ENCODE results near the gene NMNAT2. TPM values are rescaled to one million over a fixed set of nuclear protein-coding genes. Genes with fewer than 3 reads are reported as not detected.

The NMNAT2 gene
- total RNA-seq, 6 donors from 2014 or later: 0.13 to 0.72 (median 0.17) TPM; not detected in 2

- WGBS, 2 donors: 71 to 77% methylated on average over 4 of the region's 4 CpGs
- H3K9me3 ChIP-seq: no peaks in the 10 kb centered on the region
- TF ChIP-seq, protein P1, sequence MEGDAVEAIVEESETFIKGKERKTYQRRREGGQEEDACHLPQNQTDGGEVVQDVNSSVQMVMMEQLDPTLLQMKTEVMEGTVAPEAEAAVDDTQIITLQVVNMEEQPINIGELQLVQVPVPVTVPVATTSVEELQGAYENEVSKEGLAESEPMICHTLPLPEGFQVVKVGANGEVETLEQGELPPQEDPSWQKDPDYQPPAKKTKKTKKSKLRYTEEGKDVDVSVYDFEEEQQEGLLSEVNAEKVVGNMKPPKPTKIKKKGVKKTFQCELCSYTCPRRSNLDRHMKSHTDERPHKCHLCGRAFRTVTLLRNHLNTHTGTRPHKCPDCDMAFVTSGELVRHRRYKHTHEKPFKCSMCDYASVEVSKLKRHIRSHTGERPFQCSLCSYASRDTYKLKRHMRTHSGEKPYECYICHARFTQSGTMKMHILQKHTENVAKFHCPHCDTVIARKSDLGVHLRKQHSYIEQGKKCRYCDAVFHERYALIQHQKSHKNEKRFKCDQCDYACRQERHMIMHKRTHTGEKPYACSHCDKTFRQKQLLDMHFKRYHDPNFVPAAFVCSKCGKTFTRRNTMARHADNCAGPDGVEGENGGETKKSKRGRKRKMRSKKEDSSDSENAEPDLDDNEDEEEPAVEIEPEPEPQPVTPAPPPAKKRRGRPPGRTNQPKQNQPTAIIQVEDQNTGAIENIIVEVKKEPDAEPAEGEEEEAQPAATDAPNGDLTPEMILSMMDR (IDR thresholded peaks at IDR 0.05): no peak
- no peak for TF ChIP-seq POLR2AphosphoS5 (IDR thresholded peaks at IDR 0.05)
- no peak for TF ChIP-seq EP300 (IDR thresholded peaks at IDR 0.05)
- TF ChIP-seq POLR2A (IDR thresholded peaks at IDR 0.05): no peak
- no peaks in the 10 kb centered on the region for H3K36me3 ChIP-seq
- no peak overlapping the region for H3K4me3 ChIP-seq
- ATAC-seq (ENCODE audit: low FRiP score in 2 of 2): no peak
- peaks cover 0 to 7% (median 0%) of the 10 kb centered on the region in 4 donors for H3K4me1 ChIP-seq
- H3K27ac ChIP-seq: no peak overlapping the region
- H3K27me3 ChIP-seq: no peaks in the 10 kb centered on the region
- DNase-seq: no peak
These were observed 87.8 kb downstream of the NMNAT2 start for GRCh38 chr1:183330335-183330734.

DNA sequence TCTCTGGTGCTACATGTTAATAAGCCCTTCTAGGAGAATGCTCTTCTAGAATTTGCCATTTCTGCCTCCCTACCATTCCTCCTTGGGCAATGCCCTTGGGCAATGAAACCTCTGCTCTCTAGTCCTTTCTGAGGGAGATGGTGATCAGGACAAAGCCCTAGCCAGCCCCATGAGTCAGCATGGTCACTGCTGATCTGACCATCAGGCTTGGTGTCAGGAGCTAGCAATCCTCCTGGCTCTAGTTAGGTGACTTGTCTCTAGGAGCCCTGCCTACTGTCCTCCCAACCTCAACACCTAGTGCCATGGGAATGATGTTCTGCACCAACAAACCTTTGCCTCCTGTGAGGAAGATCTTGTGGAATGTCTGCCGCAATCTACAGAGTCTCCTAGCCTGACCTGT is 89.8 kb downstream of the NMNAT2 start:
- TF ChIP-seq, protein P1 (IDR thresholded peaks at IDR 0.05): no peak
- no peak for TF ChIP-seq EP300 (IDR thresholded peaks at IDR 0.05)
- TF ChIP-seq POLR2A (IDR thresholded peaks at IDR 0.05): no peak
- no peak for TF ChIP-seq POLR2AphosphoS5 (IDR thresholded peaks at IDR 0.05)
- H3K4me1 ChIP-seq: peaks cover 0 to 7% (median 0%) of the 10 kb centered on the region in 4 donors
- no peak overlapping the region for H3K4me3 ChIP-seq
- H3K27me3 ChIP-seq: no peaks in the 10 kb centered on the region
- ATAC-seq (ENCODE audit: low FRiP score in 2 of 2) (no peak), DNase-seq (no peak)
- no peak overlapping the region for H3K27ac ChIP-seq
- 100% methylated on average over 1 of the region's 1 CpG for WGBS, 2 donors
- no peaks in the 10 kb centered on the region for H3K36me3 ChIP-seq
- no peaks in the 10 kb centered on the region for H3K9me3 ChIP-seq

GRCh38 chr1:183327434-183328290 is 90.5 kb downstream of the NMNAT2 start:
- Histone ChIP-seq H3K4me3 (no peak overlapping the region), H3K9me3 (no peaks in the 10 kb centered on the region), H3K36me3 (no peaks in the 10 kb centered on the region), H3K27ac (no peak overlapping the region), H3K4me1 (peaks cover 0 to 7% (median 0%) of the 10 kb centered on the region in 4 donors), H3K27me3 (no peaks in the 10 kb centered on the region)
- ATAC-seq (ENCODE audit: low FRiP score in 2 of 2): no peak
- TF ChIP-seq POLR2AphosphoS5 (IDR thresholded peaks at IDR 0.05) (no peak), POLR2A (IDR thresholded peaks at IDR 0.05) (no peak), EP300 (IDR thresholded peaks at IDR 0.05) (no peak)
- TF ChIP-seq, protein P1 (IDR thresholded peaks at IDR 0.05): no peak
- DNase-seq: no peak
- WGBS, 2 donors: 81 to 82% methylated on average over 9 to 11 of the region's 11 CpGs

DNA sequence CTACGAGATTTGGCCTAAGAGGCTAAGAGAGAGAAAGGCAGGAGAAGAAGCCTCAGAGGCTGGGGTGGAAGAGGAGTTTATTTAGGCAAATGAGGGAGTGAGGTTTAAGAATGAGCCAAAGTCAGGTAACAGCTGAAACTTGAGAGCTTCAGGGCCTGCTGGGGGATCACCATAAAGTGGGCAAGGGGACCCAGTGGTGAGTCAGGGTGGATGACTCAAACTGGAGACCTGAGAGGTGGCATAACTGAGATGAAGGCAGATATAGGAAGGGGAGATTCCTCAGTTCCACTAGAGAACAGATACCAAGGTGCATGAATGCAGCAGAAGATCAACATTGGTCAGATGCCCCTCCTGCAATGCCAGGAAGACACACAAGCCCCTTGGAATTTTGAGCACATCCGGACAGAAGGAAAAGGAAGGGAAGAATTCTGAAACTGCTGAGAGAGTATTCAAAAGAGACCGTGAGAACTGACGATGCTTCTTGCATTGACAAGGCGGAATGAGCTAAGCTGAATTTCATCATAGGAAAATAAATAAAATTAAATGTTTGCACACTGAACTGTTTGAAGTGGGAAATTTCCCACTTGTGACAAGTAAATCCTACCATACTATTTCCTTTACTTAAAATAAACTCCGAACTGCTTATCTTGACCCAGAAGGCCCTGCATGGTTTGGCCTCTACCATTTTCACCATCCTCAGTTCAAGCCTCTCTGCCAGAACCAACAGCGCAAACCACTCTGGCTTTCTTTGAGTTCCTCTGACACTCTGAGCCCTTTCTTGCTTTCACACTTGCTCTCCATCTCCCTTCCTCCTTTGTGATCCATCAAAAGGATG is 94.1 kb downstream of the NMNAT2 start:
- Histone ChIP-seq H3K4me1 (no peaks in the 10 kb centered on the region), H3K36me3 (no peaks in the 10 kb centered on the region), H3K27me3 (no peaks in the 10 kb centered on the region), H3K27ac (no peak overlapping the region), H3K4me3 (no peak overlapping the region), H3K9me3 (no peaks in the 10 kb centered on the region)
- 59 to 60% methylated on average over 7 of the region's 7 CpGs for WGBS, 2 donors
- DNase-seq: no peak
- TF ChIP-seq EP300 (IDR thresholded peaks at IDR 0.05) (no peak), POLR2A (IDR thresholded peaks at IDR 0.05) (no peak), POLR2AphosphoS5 (IDR thresholded peaks at IDR 0.05) (no peak)
- TF ChIP-seq, protein P1 (IDR thresholded peaks at IDR 0.05): no peak
- ATAC-seq (ENCODE audit: low FRiP score in 2 of 2): no peak

All from upper lobe of left lung (tissue), 6 donors.